Measurements from ENCODE around the gene NPPB. TPM values are rescaled to one million over a fixed set of nuclear protein-coding genes. Genes with fewer than 3 reads are reported as not detected.
"Not testable (repeated sequence)": the region's sequence is repeated elsewhere in the genome, so short reads cannot be mapped to it uniquely, and the experiment has no call there.

NPPB gene
- polyA plus RNA-seq (2012; ENCODE audit: missing spikeins): not detected

DNA sequence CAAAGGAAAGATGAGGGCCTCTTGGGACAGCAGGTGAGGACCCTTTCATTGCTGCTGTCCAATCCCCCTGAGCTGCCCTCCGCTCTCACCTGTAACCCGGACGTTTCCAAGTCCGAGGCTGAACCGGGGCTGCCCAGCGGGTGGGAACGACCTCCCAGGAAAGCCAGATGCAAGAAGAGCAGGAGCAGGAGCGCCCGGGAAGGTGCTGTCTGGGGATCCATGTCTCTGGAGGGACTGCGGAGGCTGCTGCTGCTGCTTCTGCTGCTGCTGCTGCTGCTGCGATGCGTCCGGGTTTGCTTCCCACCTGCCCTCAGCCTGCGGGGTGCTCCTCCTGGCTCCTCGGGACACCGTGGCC lies at the start of gene NPPB:
Gene NPPB (minus strand): TSS at position 333 of the 355 bp plus-strand sequence. CDS start 112 bp downstream, at position 221.
- DNase-seq (ENCODE audit: insufficient read length) (no peak), FAIRE-seq (no peak)
- TF ChIP-seq POLR2AphosphoS5 (IDR thresholded peaks at IDR 0.05; ENCODE audit: low read depth, low read length): no peak
- TF ChIP-seq TAF1 (IDR thresholded peaks at IDR 0.05; ENCODE audit: borderline replicate concordance, low read depth, low read length): no peak
- no peak for TF ChIP-seq POLR2A (IDR thresholded peaks at IDR 0.05; ENCODE audit: low read depth, low read length)

DNA sequence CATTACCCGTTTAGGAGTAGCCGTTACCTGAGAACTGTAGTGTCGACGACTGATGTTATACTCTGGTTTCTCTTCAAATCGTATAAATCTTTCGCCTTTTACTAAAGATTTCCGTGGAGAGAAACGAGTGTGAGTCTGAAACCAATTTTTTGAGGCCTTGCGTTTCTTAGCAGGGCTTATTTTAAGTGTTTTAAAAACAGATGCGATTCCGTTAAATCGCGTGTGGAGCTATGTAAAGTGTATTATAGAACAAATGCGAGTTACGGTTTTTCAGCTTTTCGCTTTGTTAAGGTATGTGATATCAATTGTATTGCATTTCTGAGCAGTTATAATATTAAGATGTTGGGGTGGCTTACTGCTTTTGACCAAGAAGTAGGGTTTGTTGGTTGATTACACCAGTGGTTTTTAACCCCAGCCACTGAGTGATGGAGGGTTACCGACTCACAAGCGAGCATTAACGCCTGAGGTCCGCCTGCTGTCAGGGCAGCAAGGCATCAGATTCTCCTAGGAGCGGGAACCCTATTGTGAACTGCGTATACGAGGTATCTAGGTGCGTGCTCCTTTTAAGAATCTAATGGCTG lies 49.4 kb upstream of the NPPB start:
- peak; percentile 94 for FAIRE-seq
- DNase-seq (ENCODE audit: insufficient read length): peak; percentile 58
- TF ChIP-seq POLR2A (IDR thresholded peaks at IDR 0.05; ENCODE audit: low read depth, low read length) (peak; percentile 100), POLR2AphosphoS5 (IDR thresholded peaks at IDR 0.05; ENCODE audit: low read depth, low read length) (peak; percentile 100), TAF1 (IDR thresholded peaks at IDR 0.05; ENCODE audit: borderline replicate concordance, low read depth, low read length) (peak; percentile 50)

DNA sequence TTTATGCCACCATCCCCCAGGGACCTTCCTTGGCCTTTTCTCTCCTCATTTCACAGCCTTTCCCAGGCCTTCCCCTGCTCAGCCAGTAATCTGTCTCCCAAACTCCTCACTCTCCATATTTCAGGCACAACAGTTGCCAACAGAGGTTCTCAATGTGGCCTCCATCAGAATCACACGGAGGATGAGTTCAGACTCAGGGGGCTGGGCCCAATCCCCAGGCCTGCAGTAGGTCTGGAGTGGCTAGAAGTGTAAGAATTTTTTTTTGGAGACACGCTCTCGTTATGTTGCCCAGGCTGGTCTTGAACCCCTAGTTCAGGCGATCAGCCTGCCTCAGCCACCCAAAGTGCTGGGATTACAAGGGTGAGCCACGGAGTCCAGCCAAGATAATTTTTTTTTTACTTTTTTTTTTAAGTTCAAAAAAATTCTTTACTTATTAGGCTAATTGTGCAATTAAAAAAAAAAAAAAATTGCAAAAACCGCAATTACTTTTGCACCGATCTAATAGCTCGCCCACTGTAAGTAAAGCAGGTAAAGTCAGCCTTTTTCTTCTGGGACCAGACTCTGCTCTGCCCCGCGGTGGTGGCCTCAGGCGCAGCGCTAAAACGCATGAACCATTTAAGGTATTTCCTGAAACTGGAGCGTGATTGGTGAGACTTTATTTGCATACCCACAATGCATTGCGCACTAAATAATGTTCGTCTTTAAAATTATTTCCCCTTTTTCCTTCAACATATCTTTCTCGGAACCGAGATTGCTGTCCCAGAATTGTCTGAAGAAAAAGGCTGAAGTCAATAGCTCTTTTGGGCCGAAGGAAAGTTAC lies 48.7 kb upstream of the NPPB start:
- DNase-seq (ENCODE audit: insufficient read length) (peak; percentile 65), FAIRE-seq (peak; percentile 92)
- TF ChIP-seq POLR2A (IDR thresholded peaks at IDR 0.05; ENCODE audit: low read depth, low read length): no peak
- TF ChIP-seq POLR2AphosphoS5 (IDR thresholded peaks at IDR 0.05; ENCODE audit: low read depth, low read length): no peak
- TF ChIP-seq TAF1 (IDR thresholded peaks at IDR 0.05; ENCODE audit: borderline replicate concordance, low read depth, low read length): no peak

DNA sequence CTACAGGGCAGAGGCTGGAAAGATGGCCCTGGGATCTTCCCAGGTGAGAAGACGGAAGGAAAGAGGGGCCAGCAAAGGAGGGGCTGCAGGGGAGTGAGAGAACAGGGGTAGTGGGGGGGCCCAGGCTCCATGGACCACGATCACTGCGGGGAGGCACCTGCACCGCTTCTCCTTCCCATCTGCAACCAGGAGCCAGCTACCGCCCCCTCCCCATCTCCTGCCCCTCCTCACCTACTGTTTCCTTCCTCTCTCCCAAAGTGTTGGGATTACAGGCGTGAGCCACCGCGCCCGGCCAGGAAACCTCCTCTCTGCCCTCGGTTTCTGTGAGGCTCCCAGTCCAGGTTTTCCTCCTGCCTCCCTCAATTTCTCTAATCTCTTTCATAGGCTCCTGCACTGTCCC lies 48.1 kb upstream of the NPPB start:
- DNase-seq (ENCODE audit: insufficient read length) (no peak), FAIRE-seq (no peak)
- TF ChIP-seq POLR2A (IDR thresholded peaks at IDR 0.05; ENCODE audit: low read depth, low read length) (no peak), TAF1 (IDR thresholded peaks at IDR 0.05; ENCODE audit: borderline replicate concordance, low read depth, low read length) (no peak), POLR2AphosphoS5 (IDR thresholded peaks at IDR 0.05; ENCODE audit: low read depth, low read length) (no peak)

DNA sequence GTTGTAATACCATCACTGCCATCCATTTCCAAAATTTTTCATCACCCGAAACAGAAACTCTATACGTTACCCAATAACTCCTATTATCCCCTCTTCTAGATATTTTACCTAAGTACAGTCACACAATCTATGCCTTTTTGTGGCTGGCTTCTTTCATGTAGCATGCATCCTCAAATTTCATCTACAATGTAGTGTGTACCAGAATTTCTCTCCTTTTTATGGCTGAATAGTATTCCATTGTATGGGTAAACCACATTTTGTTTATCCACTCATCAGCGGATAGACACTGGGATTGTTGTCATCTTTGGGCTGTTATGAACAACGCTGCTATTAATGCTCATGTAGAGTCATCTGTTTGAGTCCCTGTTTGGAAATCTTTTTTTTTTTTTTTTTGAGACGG lies 46.2 kb upstream of the NPPB start:
- DNase-seq (ENCODE audit: insufficient read length) (no peak), FAIRE-seq (no peak)
- TF ChIP-seq TAF1 (IDR thresholded peaks at IDR 0.05; ENCODE audit: borderline replicate concordance, low read depth, low read length) (no peak), POLR2AphosphoS5 (IDR thresholded peaks at IDR 0.05; ENCODE audit: low read depth, low read length) (no peak), POLR2A (IDR thresholded peaks at IDR 0.05; ENCODE audit: low read depth, low read length) (no peak)

DNA sequence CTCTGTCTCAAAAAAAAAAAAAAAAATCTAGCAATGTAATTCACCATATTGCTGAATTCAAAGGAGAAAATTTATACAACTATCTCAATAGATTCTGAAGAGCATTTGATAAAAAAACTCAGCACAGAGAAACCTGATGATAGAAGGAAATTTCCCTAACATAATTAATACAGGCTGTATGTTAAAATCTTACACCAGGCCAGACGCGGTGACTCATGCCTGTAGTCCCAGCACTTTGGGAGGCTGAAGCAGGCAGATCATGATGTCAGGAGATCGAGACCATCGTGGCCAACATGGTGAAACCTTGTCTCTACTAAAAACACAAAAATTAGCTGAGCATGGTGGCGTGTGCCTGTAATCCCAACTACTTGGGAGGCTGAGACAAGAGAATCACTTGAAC lies 45.4 kb upstream of the NPPB start:
- DNase-seq (ENCODE audit: insufficient read length); FAIRE-seq: not testable (repeated sequence)

DNA sequence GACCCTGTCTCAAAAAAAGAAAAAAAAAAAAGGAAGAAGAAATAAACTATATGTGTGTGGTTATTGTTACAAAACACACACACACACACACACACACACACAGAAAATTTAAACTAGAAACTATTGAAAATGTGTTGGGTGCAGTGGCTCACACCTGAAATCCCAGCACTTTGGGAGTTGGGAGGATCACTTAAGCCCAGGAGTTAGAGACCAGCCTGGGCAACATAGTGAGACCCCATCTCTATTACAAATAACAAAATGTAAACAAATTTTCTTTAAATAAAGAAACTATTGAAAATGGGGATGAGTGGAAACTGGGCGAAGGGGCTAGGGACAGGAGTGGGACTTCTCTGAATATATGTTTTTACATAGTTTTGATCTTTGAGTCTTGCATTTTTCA lies 44.5 kb upstream of the NPPB start:
- TF ChIP-seq POLR2AphosphoS5 (IDR thresholded peaks at IDR 0.05; ENCODE audit: low read depth, low read length): no peak
- TF ChIP-seq TAF1 (IDR thresholded peaks at IDR 0.05; ENCODE audit: borderline replicate concordance, low read depth, low read length): no peak
- TF ChIP-seq POLR2A (IDR thresholded peaks at IDR 0.05; ENCODE audit: low read depth, low read length): no peak
- DNase-seq (ENCODE audit: insufficient read length) (no peak), FAIRE-seq (no peak)

DNA sequence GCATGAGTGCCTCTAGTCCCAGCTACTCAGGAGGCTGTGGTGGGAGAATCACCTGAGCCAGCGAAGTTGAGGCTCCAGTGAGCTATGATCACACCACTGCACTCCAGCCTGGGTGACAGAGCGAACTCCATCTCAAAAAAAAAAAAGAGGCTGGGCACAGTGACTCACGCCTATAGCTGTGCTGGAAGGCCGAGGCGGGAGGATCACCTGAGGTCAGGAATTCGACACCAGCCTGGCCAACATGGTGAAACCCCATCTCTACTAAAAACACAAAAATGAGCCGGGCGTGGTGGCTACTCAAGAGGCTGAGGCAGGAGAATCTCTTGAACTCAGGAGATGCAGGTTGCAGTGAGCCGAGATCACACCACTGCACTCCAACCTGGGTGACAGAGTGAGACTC lies 42.7 kb upstream of the NPPB start:
- not testable (repeated sequence) for DNase-seq (ENCODE audit: insufficient read length); FAIRE-seq

DNA sequence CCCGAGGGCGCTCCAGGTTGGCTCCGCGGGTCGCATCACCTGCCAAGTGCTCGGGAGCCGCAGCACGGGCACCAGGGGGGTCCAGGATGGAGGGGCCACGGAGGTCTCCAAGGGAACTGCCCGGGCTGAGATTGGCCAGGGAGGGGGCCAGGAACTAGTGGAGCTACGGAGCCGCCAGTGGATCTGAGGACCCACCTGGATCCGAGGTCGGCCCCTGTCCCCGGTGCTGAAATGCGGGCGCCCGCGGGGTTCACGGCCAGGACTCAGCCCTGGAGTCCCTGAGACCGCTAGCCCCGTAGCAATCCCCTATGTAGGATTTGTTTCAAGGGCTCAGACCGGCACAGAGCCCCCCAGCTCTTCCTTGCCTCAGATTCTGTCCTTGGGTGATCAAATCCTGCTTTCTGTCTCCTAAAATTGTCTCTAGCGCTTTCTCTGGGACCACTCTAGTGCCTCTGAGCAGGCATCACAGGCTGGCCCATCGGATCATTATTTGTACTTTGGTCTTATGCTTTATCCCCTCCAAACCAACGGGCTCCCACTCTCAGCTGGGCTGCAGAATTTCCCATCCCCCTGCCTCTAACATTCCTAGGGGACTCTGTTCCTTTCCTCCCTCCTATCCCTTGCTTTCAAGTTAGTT lies 40.2 kb upstream of the NPPB start:
- TF ChIP-seq POLR2AphosphoS5 (IDR thresholded peaks at IDR 0.05; ENCODE audit: low read depth, low read length): no peak
- TF ChIP-seq POLR2A (IDR thresholded peaks at IDR 0.05; ENCODE audit: low read depth, low read length): no peak
- no peak for TF ChIP-seq TAF1 (IDR thresholded peaks at IDR 0.05; ENCODE audit: borderline replicate concordance, low read depth, low read length)
- no peak for FAIRE-seq
- DNase-seq (ENCODE audit: insufficient read length): no peak

DNA sequence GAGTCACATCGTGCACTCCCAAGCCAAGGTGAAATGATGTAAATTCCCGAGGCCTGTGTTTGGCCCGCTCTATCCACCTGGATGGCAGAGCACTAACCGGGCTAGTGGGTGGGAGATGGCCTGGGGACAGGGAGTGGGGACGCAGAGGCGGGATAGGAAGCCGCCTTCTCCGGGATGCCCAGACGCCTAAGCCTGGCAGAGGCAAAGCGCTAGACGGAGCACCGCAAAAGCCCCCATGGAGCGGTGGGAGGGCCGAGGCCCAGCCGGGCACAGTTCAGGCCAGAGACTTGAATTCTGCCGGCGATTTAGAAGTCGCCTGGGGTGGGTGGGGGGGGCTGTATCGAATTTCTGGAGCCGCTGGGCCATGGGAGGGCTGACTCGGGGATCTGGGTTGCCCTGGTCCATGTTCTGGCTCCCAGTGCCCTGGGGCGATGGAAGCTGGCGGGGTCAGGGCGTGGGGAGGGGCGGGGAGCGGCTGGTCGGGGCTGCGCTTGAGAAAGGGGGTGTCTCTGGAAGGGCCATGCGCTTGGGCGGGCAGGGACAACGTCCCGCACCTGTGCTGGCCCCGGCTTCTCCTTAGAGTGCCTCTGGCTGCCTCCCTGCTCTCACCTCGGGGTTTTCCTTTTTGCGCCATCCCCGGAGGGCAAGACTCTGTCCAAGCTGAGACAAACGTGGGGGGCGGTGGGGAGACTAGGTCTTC lies 39.5 kb upstream of the NPPB start:
- no peak for FAIRE-seq
- DNase-seq (ENCODE audit: insufficient read length): no peak
- TF ChIP-seq POLR2A (IDR thresholded peaks at IDR 0.05; ENCODE audit: low read depth, low read length) (no peak), TAF1 (IDR thresholded peaks at IDR 0.05; ENCODE audit: borderline replicate concordance, low read depth, low read length) (no peak), POLR2AphosphoS5 (IDR thresholded peaks at IDR 0.05; ENCODE audit: low read depth, low read length) (no peak)

DNA sequence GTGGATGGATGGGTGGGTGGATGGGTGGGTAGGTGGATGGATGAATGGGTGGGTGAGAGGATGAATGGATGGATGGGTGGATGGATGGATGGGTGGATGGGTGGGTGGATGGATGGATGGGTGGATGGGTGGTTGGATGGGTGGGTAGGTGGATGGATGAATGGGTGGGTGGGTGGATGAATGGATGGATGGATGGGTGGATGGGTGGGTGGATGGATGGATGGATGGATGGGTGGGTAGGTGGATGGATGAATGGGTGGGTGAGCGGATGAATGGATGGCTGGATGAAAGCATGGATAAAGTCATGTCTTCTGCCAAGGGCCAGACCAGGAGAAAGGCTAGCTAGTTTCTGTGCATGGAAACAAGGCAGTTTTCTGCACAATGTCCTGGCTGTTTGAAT lies 35.8 kb upstream of the NPPB start:
- FAIRE-seq; DNase-seq (ENCODE audit: insufficient read length): not testable (repeated sequence)

DNA sequence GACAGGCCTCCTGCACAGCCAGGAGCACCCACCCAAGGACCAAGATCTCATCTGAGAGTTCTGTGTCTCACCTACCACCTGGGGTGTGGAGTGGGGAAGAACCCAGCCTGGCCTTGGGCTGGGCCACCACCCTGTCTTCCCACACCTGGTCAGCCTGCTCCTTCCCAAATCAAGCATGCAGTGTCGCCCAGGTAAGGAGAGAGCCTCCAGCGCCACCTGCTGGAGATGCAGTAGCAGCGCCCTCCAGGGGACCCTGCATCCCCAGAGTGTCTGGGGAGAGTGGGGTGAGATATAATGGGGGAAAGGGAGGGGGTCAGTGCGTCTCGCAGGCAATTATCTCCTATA lies 35.1 kb upstream of the NPPB start:
- no peak for FAIRE-seq
- DNase-seq (ENCODE audit: insufficient read length): peak; percentile 81
- TF ChIP-seq POLR2AphosphoS5 (IDR thresholded peaks at IDR 0.05; ENCODE audit: low read depth, low read length): no peak
- no peak for TF ChIP-seq POLR2A (IDR thresholded peaks at IDR 0.05; ENCODE audit: low read depth, low read length)
- TF ChIP-seq TAF1 (IDR thresholded peaks at IDR 0.05; ENCODE audit: borderline replicate concordance, low read depth, low read length): no peak

Measured in GM12892 (cell line).